DOHH2 (cell line): ENCODE data around the gene RSBN1L.

ENCODE experiments used
- H3F3A ChIP-seq: fragments of 200-600 bp; sonication (generic), shearing (Covaris generic); 2 replicates; pipeline ENCODE4 v1.6.0; 2016; ENCODE audit warnings: antibody characterized with exemption, mild to moderate bottlenecking; ENCODE audit not compliant: control insufficient read depth, insufficient read depth
- H3K27ac ChIP-seq: fragments of 200-600 bp; sonication (generic); 2 replicates; pipeline ENCODE4 v1.5.1; 2014; ENCODE audit warnings: low read depth, mild to moderate bottlenecking, low read length, moderate library complexity
- H3K27me3 ChIP-seq: fragments of 200-600 bp; sonication (generic); 2 replicates; pipeline ENCODE4 v1.6.1; 2014; ENCODE audit warnings: mild to moderate bottlenecking, low read length, mixed read lengths; ENCODE audit not compliant: control insufficient read depth
- H3K36me3 ChIP-seq: fragments of 200-600 bp; sonication (generic); 2 replicates; pipeline ENCODE4 v1.6.1; 2014; ENCODE audit warnings: mild to moderate bottlenecking, low read length, moderate library complexity, mixed read lengths; ENCODE audit not compliant: control insufficient read depth
- H3K4me1 ChIP-seq: fragments of 200-600 bp; sonication (generic); 2 replicates; pipeline ENCODE4 v1.6.1; 2014; ENCODE audit warnings: mild to moderate bottlenecking, low read length, mixed read lengths; ENCODE audit not compliant: control insufficient read depth
- H3K4me2 ChIP-seq: fragments of 200-600 bp; sonication (generic); 2 replicates; pipeline ENCODE4 v1.6.0; 2014; ENCODE audit warnings: mild to moderate bottlenecking, low read length, moderate library complexity
- H3K4me3 ChIP-seq: fragments of 200-600 bp; sonication (generic); 2 replicates; pipeline ENCODE4 v1.5.1; 2014; ENCODE audit warnings: mild to moderate bottlenecking, low read length, mixed read lengths
- H3K79me2 ChIP-seq: fragments of 200-600 bp; sonication (generic); 2 replicates; pipeline ENCODE4 v1.6.1; 2014; ENCODE audit warnings: mild to moderate bottlenecking, low read length, mixed read lengths; ENCODE audit not compliant: control insufficient read depth
- H3K9me2 ChIP-seq: fragments of 200-600 bp; sonication (generic); replicated peaks from 2 replicates; pipeline ENCODE4 v1.6.1; 2014; ENCODE audit warnings: mild to moderate bottlenecking, low read length, mixed read lengths; ENCODE audit not compliant: control insufficient read depth
- H3K9me3 ChIP-seq: fragments of 200-600 bp; sonication (generic); 2 replicates; pipeline ENCODE4 v1.6.1; 2014; ENCODE audit warnings: antibody characterized with exemption, low read length, mixed read lengths; ENCODE audit not compliant: control insufficient read depth, insufficient read depth
- H4K20me1 ChIP-seq: fragments of 200-600 bp; sonication (generic); 2 replicates; pipeline ENCODE4 v1.6.0; 2014; ENCODE audit warnings: low read depth, mild to moderate bottlenecking, antibody characterized with exemption, low read length, moderate library complexity; ENCODE audit not compliant: control insufficient read depth, insufficient read depth
- CTCF ChIP-seq: fragments of 200-600 bp; sonication (generic); IDR thresholded peaks from one replicate; pipeline ENCODE4 v1.5.1; 2014; ENCODE audit warnings: antibody characterized with exemption, mild to moderate bottlenecking, low read depth, low read length; ENCODE audit not compliant: poor library complexity, severe bottlenecking
- EZH2phosphoT487 ChIP-seq: fragments of 200-600 bp; sonication (generic); IDR thresholded peaks from 2 replicates; pipeline ENCODE4 v1.6.1; 2017; ENCODE audit warnings: borderline replicate concordance, mild to moderate bottlenecking, antibody characterized with exemption, low read length, moderate library complexity, mixed read lengths

Gene RSBN1L

GRCh38 chr7:77667459-77668086 lies 28.7 kb upstream of the RSBN1L start:
- H3K27me3 ChIP-seq, result no peaks in the 10 kb centered on the region
- H3K4me2 ChIP-seq, result no peak overlapping the region
- H3K79me2 ChIP-seq, result no peaks in the 10 kb centered on the region
- H3K36me3 ChIP-seq, result no peaks in the 10 kb centered on the region
- H3K9me2 ChIP-seq, result no peaks in the 10 kb centered on the region
- no peaks in the 10 kb centered on the region for H4K20me1 ChIP-seq
- H3K9me3 ChIP-seq, result no peaks in the 10 kb centered on the region
- no peaks in the 10 kb centered on the region for H3F3A ChIP-seq
- no peaks in the 10 kb centered on the region for H3K4me1 ChIP-seq
- no peak overlapping the region for H3K27ac ChIP-seq
- no peak overlapping the region for H3K4me3 ChIP-seq
- no peak for TF ChIP-seq CTCF
- no peak for TF ChIP-seq EZH2phosphoT487

GRCh38 chr7:77674878-77675277 lies 21.4 kb upstream of the RSBN1L start:
- Histone ChIP-seq H3K79me2 (no peaks in the 10 kb centered on the region), H3K27ac (no peak overlapping the region), H3K9me3 (no peaks in the 10 kb centered on the region), H4K20me1 (no peaks in the 10 kb centered on the region), H3K4me3 (no peak overlapping the region), H3K4me2 (no peak overlapping the region), H3K9me2 (no peaks in the 10 kb centered on the region), H3K36me3 (no peaks in the 10 kb centered on the region), H3K27me3 (no peaks in the 10 kb centered on the region), H3K4me1 (no peaks in the 10 kb centered on the region), H3F3A (no peaks in the 10 kb centered on the region)
- no peak for TF ChIP-seq EZH2phosphoT487
- no peak for TF ChIP-seq CTCF

GRCh38 chr7:77679608-77680007 lies 16.7 kb upstream of the RSBN1L start:
- H3K36me3 ChIP-seq, result peaks cover 16% of the 10 kb centered on the region
- no peaks in the 10 kb centered on the region for H3F3A ChIP-seq
- no peaks in the 10 kb centered on the region for H3K79me2 ChIP-seq
- H3K9me3 ChIP-seq, result no peaks in the 10 kb centered on the region
- no peak overlapping the region for H3K4me3 ChIP-seq
- no peaks in the 10 kb centered on the region for H3K9me2 ChIP-seq
- no peak for TF ChIP-seq EZH2phosphoT487
- TF ChIP-seq CTCF, result no peak
- no peaks in the 10 kb centered on the region for H3K4me1 ChIP-seq
- no peaks in the 10 kb centered on the region for H3K27me3 ChIP-seq
- H3K27ac ChIP-seq, result no peak overlapping the region
- no peak overlapping the region for H3K4me2 ChIP-seq
- H4K20me1 ChIP-seq, result no peaks in the 10 kb centered on the region

GRCh38 chr7:77680266-77680665 lies 16.0 kb upstream of the RSBN1L start:
- Histone ChIP-seq H3K9me3 (no peaks in the 10 kb centered on the region), H3K79me2 (no peaks in the 10 kb centered on the region), H3K9me2 (no peaks in the 10 kb centered on the region), H3F3A (no peaks in the 10 kb centered on the region), H3K4me3 (no peak overlapping the region), H4K20me1 (no peaks in the 10 kb centered on the region), H3K27me3 (no peaks in the 10 kb centered on the region), H3K4me1 (no peaks in the 10 kb centered on the region), H3K36me3 (peaks cover 23% of the 10 kb centered on the region), H3K27ac (no peak overlapping the region), H3K4me2 (no peak overlapping the region)
- no peak for TF ChIP-seq EZH2phosphoT487
- no peak for TF ChIP-seq CTCF
